ENCODE measurements around the gene NKD2.
"Not testable (repeated sequence)": the region's sequence is repeated elsewhere in the genome, so short reads cannot be mapped to it uniquely, and the experiment has no call there.

The NKD2 gene

DNA sequence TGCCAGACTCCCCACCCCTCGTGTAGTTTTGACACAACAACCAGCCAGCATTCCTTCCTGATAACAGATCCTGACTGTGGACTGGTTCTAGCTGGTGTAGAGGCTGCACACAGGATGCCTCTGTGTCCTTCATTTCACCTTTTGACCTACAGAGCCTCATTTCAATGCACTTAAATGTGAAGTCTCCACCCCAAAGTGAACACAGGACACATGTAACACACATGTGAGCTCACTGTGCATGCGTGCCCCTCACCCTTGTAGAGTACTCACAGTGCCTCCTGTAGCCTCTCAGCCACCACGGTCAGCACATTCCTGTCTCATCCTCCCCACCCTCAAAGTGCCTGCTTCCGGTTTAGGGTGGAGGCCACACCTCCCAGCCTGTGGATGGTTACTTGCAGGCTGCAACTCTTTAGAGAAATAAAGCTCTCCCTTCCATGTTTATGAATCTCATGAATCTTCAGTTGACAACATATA lies 11.6 kb upstream of the NKD2 start:
- TF ChIP-seq, protein P1, sequence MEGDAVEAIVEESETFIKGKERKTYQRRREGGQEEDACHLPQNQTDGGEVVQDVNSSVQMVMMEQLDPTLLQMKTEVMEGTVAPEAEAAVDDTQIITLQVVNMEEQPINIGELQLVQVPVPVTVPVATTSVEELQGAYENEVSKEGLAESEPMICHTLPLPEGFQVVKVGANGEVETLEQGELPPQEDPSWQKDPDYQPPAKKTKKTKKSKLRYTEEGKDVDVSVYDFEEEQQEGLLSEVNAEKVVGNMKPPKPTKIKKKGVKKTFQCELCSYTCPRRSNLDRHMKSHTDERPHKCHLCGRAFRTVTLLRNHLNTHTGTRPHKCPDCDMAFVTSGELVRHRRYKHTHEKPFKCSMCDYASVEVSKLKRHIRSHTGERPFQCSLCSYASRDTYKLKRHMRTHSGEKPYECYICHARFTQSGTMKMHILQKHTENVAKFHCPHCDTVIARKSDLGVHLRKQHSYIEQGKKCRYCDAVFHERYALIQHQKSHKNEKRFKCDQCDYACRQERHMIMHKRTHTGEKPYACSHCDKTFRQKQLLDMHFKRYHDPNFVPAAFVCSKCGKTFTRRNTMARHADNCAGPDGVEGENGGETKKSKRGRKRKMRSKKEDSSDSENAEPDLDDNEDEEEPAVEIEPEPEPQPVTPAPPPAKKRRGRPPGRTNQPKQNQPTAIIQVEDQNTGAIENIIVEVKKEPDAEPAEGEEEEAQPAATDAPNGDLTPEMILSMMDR (IDR thresholded peaks at IDR 0.05) = no peak
- TF ChIP-seq ZFX (IDR thresholded peaks at IDR 0.05; ENCODE audit: borderline replicate concordance) = no peak
- no peak overlapping the region for H3K27ac ChIP-seq

DNA sequence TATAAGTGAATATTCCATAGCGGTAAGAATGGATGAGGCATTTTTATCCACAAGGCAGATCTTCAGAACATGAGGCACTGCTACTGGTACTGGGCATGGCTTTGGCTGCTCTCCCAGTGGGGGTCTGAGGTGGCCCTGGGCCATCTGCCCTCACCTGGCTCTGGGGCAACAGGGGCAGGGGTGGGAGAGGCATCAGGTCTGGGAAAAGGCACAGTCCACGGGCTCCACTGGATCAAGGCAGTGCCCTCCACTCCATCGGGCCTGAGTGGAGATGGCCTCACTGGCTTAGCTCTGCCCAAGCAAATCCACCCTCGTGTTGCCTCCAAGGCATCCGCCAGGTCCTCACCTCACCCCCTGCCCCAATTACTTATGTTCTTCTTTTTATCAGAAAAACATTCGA lies 10.9 kb upstream of the NKD2 start:
- TF ChIP-seq, protein P1 (IDR thresholded peaks at IDR 0.05) = no peak
- no peak for TF ChIP-seq ZFX (IDR thresholded peaks at IDR 0.05; ENCODE audit: borderline replicate concordance)
- no peak overlapping the region for H3K27ac ChIP-seq

DNA sequence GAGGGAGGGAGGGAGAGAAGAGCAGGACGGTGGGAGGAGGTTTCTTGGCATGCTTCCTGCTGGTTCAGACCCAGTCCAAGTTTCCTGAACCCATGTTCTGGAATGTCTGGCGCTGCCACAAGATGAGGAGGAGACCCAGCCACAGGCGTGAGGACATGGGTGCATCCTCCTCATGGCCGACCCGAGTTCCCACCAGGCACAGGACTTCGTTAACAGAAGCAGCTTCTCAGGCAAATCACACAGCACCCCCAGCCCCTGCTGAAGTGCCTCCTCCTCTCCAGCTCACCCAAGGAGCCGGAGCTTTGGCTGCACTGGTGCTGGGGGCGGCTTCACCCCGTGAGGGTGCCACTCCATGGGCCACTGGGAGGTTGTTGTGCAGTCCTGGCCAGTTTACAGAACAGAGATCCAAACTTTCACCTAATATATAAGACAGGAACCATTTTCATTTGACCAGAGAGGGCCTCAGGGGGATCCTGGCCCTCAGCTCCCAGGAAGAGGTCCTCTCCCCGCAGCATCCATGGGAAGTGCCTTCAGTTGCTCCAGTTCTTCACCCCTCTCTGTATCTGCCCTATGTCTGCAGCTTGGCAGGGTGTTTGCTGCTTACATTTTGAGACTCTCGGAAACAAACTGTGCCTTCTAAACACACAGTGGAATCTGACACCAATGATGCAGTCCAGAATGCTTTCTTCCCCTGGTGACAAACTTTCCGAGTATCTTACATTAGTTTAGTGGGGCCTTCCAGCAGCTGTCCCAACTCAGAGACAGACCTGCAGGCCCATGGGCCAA lies 10.2 kb upstream of the NKD2 start:
- no peak for TF ChIP-seq ZFX (IDR thresholded peaks at IDR 0.05; ENCODE audit: borderline replicate concordance)
- TF ChIP-seq, protein P1 (IDR thresholded peaks at IDR 0.05) = no peak
- H3K27ac ChIP-seq = no peak overlapping the region

DNA sequence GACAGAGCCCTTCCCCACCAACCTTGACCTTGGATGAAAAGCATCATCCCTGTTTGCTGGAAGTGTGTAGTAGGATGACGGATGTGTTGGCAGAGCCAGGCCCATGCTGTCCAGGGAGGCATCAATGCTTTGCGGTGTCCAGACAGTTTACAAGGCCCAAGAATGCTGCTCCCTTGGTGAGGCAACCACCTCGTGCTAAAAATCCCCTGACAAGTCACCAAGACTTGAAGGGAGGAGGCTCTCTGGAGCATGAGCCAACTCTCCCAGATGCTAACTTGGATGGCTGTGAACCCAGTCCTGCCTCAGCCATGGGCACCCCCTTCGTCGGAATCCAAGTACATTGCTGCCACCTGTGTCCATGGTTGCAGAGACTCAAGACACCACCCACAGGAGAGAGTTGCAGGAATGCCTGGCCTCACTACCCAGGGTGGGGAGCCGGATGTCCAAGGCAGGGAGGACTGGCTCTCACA lies 9.5 kb upstream of the NKD2 start:
- no peak overlapping the region for H3K27ac ChIP-seq
- TF ChIP-seq, protein P1 (IDR thresholded peaks at IDR 0.05) = no peak
- no peak for TF ChIP-seq ZFX (IDR thresholded peaks at IDR 0.05; ENCODE audit: borderline replicate concordance)

DNA sequence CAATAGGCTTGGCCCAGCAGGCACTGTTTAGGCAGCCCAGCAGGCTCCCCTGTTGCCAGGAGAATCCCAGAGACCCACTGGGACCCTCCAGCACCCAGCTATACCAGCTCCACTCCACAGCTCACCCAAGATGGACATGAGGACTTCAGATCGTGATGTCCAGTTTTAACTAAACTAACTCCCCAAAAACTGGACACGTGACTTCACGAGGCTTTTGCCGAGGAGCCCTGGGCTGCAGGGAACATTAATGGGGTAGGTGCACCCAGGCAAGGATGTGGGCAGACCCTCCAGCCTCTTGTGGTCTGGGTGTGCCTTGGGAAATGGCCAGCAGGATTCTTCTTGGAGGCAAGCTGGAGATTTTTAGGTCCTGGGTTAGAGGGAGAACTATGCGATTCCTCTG lies 8.9 kb upstream of the NKD2 start:
- TF ChIP-seq ZFX (IDR thresholded peaks at IDR 0.05; ENCODE audit: borderline replicate concordance) = no peak
- no peak overlapping the region for H3K27ac ChIP-seq

DNA sequence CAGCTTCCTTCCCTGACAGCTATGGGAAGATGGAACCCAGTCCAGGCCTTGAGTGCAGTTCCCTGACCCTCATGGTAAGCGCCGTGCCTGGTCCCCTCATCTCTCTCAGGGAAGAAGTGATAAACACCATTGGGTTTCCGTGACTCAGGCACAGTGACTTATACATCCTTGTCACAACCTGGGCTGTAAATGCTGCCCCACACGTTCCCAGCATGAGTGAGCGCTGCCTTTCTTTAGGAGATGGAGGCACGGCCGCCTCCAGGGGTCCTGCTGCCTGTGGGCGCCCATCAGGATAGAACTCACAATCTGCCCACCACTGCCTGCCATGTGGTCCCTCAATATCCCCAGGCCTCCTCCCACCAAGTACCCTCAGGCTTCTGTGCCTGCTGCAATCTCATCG lies 8.3 kb upstream of the NKD2 start:
- TF ChIP-seq, protein P1 (IDR thresholded peaks at IDR 0.05) = no peak
- TF ChIP-seq ZFX (IDR thresholded peaks at IDR 0.05; ENCODE audit: borderline replicate concordance) = no peak
- no peak overlapping the region for H3K27ac ChIP-seq

DNA sequence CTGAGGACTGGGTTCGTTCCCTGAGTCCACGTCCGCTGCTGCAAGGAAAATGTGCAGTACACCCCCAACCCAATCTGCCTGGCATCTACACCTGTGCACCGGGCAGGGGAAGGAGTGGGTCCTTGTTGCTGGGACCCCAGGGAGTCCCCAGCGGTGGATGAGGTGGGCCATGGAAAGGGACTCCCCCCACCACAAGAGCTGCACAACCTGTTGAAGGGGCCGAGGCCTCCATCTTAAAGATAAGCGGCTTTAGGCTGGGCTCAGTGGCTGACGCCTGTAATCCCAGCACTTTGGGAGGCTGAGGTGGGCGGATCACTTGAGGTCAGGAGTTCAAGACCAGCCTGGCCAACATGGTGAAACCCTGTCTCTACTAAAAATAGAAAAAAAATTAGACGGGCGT lies 7.8 kb upstream of the NKD2 start:
- not testable (repeated sequence) for H3K27ac ChIP-seq

DNA sequence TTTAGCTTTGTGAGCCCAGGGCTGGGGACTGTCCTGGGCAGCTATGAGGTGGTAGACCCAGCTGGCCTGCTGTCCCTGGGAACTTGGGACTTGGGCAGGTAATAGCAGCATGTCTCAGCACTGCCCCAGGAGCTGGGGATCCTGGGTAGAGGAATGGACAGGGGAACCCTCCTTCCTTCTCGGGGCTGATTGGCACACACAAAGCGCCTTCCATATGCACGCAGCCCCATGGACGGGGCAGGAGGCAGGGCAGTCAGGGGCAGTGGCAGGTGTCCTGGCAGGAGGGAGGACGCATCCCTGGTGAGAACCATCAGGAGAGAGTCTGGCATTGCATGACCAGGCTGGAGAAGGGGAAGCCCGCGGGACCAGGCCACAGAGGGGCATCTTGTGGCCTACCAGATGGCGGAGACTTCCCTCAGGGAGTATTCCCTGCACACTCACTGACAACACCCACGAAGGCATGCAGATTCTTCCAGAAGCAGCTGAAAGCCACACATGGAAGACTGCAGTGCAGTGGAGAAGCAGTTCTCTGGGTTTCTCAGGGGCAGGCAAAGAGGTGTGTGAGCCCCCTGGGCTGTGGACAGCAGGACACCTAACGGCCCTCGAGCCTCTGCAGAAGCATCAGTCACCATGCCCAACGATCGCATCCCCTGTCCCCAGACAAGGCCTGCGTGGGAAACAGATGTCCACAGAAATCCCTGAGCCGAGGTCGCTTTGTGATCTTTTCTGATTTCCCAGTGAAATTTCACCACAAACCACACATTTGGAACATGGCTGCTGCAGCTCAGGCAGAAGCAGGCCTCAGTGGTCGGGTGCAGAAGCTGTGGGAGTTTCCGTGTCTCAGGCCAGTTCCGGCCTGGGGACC lies 7.0 kb upstream of the NKD2 start:
- H3K27ac ChIP-seq = no peak overlapping the region
- TF ChIP-seq, protein P1 (IDR thresholded peaks at IDR 0.05) = no peak
- TF ChIP-seq ZFX (IDR thresholded peaks at IDR 0.05; ENCODE audit: borderline replicate concordance) = no peak
